HepG2 (cell line): Measurements from ENCODE around the gene BSND. TPM values are rescaled to one million over a fixed set of nuclear protein-coding genes. Genes with fewer than 3 reads are reported as not detected.

Source experiments
- ATAC-seq: fragments of 200-7000 bp; cut with Tn5 transposase; 3 replicates; pipeline ENCODE4 v1.9.1; 2020; ENCODE audit warnings: mild to moderate bottlenecking, moderate library complexity
- BruUV-seq: library from RNA; stranded (reverse); fragments of 400-500 nt; replicated peaks from 2 replicates; lab custom pipeline; 2021; lab: Mats Ljungman, UMichigan
- CTCF ChIA-PET: fragments of 300-600 bp; formaldehyde crosslinking; extraction: SDS; loops from one replicate; lab custom pipeline; 2021; ENCODE audit warnings: low total read pairs, inconsistent platforms, low intra/inter-chr PET ratio; lab: Yijun Ruan, JAX
- POLR2A ChIA-PET: fragments of 350-600 bp; sonication (Branson Sonifier 250); formaldehyde crosslinking; loops from one replicate; lab custom pipeline; 2020; ENCODE audit warnings: antibody characterized with exemption, inconsistent platforms; lab: Yijun Ruan, JAX
- DNase-seq: peaks from one replicate; pipeline ENCODE4 v3.0.0-alpha.2; 2015; ENCODE audit warnings: low spot score
- FAIRE-seq: peaks from 3 replicates; lab custom pipeline; 2011; peaks lifted over from hg19 to GRCh38; lab: Jason Lieb, UNC
- H2AFZ ChIP-seq: one replicate; pipeline ENCODE4 v1.6.1; 2011; ENCODE audit warnings: low read length, inconsistent platforms
- H3K27ac ChIP-seq: fragments of 300-600 bp; 3 replicates; pipeline ENCODE4 v1.8.0; 2011; ENCODE audit warnings: mixed run types, mild to moderate bottlenecking, mixed read lengths, low read length, inconsistent platforms; ENCODE audit not compliant: insufficient read depth; ENCODE audit errors: extremely low read length
- H3K27me3 ChIP-seq, 2 experiments: fragments of 200-600 bp in 1 of 2; 2 replicates in 1 of 2; 3 replicates in 1 of 2; pipeline versions ENCODE4 v1.6.0 to v1.8.0; 2011; ENCODE audit warnings: low read length in 2 of 2, mild to moderate bottlenecking in 2 of 2, moderate library complexity in 2 of 2, inconsistent platforms in 1 of 2; ENCODE audit not compliant: insufficient read depth in 2 of 2, control insufficient read depth in 1 of 2
- H3K36me3 ChIP-seq, 2 experiments: fragments of 200-600 bp in 1 of 2; replicated peaks in 1 of 2; 2 replicates in 1 of 2; 3 replicates in 1 of 2; pipeline versions ENCODE4 v1.5.1 to v1.8.0; 2011; ENCODE audit warnings: low read length in 2 of 2, inconsistent platforms in 1 of 2; ENCODE audit not compliant: insufficient read depth in 2 of 2, control insufficient read depth in 1 of 2
- H3K4me1 ChIP-seq: 2 replicates; pipeline ENCODE4 v1.5.1; 2012; ENCODE audit warnings: low read length, inconsistent platforms; ENCODE audit not compliant: insufficient read depth
- H3K4me2 ChIP-seq: 2 replicates; pipeline ENCODE4 v1.6.0; 2011; ENCODE audit warnings: low read depth, low read length, inconsistent platforms
- H3K4me3 ChIP-seq, 3 experiments: fragments of 200-600 bp in 1 of 3; sonication (generic), shearing (Covaris generic) in 1 of 3; replicated peaks in 1 of 3; 2 replicates each; pipeline ENCODE4 v1.5.1; 2011 to 2016; ENCODE audit warnings: low read length in 3 of 3, inconsistent platforms in 2 of 3, low read depth in 2 of 3, mild to moderate bottlenecking in 2 of 3, control low read depth in 1 of 3, mixed read lengths in 1 of 3; ENCODE audit not compliant: insufficient read depth in 1 of 3
- H3K79me2 ChIP-seq: one replicate; pipeline ENCODE4 v1.6.1; 2011; ENCODE audit warnings: low read length, inconsistent platforms; ENCODE audit not compliant: insufficient read depth
- H3K9ac ChIP-seq: 2 replicates; pipeline ENCODE4 v1.6.0; 2011; ENCODE audit warnings: mild to moderate bottlenecking, low read depth, low read length, inconsistent platforms; ENCODE audit not compliant: insufficient read depth
- H3K9me3 ChIP-seq: 2 replicates; pipeline ENCODE4 v1.5.1; 2012; ENCODE audit warnings: mild to moderate bottlenecking, low read length
- H4K20me1 ChIP-seq: 2 replicates; pipeline ENCODE4 v1.6.0; 2011; ENCODE audit warnings: inconsistent platforms, mild to moderate bottlenecking, low read length, moderate library complexity; ENCODE audit not compliant: insufficient read depth
- CBX1 ChIP-seq: IDR thresholded peaks from one replicate; pipeline ENCODE4 v1.6.1; 2016; ENCODE audit warnings: antibody characterized with exemption, low read depth
- CHCHD3 ChIP-seq: sonication (generic); formaldehyde crosslinking; IDR thresholded peaks from 2 replicates; pipeline ENCODE4 v1.8.0; 2022; ENCODE audit warnings: mild to moderate bottlenecking, missing genetic modification reagents, moderate library complexity
- CHD4 ChIP-seq: fragments of 200-600 bp; sonication (generic); IDR thresholded peaks from 2 replicates; pipeline ENCODE4 v1.7.0; 2017; ENCODE audit warnings: mild to moderate bottlenecking, low read length, borderline replicate concordance
- GZF1 ChIP-seq: sonication (generic); formaldehyde crosslinking; IDR thresholded peaks from 2 replicates; pipeline ENCODE4 v1.5.1; 2020; ENCODE audit warnings: mild to moderate bottlenecking, missing genetic modification reagents
- HMG20A ChIP-seq: IDR thresholded peaks from 2 replicates; pipeline ENCODE4 v1.6.1; 2016; ENCODE audit warnings: borderline replicate concordance
- MXD4 ChIP-seq: IDR thresholded peaks from 2 replicates; pipeline ENCODE4 v1.6.1; 2016; ENCODE audit warnings: mild to moderate bottlenecking, missing biosample characterization, missing genetic modification reagents
- NFRKB ChIP-seq: fragments of 450-650 bp; IDR thresholded peaks from 2 replicates; pipeline ENCODE4 v1.6.1; 2017
- SNAI1 ChIP-seq: sonication (generic); formaldehyde crosslinking; IDR thresholded peaks from 2 replicates; pipeline ENCODE4 v1.5.0; 2020; ENCODE audit warnings: mild to moderate bottlenecking, missing genetic modification reagents, borderline replicate concordance
- SRSF9 ChIP-seq: fragments of 200-400 bp; formaldehyde crosslinking; IDR thresholded peaks from 2 replicates; pipeline ENCODE4 v1.6.1; 2018; ENCODE audit warnings: borderline replicate concordance, mild to moderate bottlenecking, low read depth, low read length; ENCODE audit not compliant: insufficient read depth, poor library complexity, severe bottlenecking
- ZBTB20 ChIP-seq: sonication (generic); formaldehyde crosslinking; IDR thresholded peaks from 2 replicates; pipeline ENCODE4 v1.8.1; 2023; ENCODE audit warnings: missing genetic modification reagents, low read depth, mild to moderate bottlenecking, borderline replicate concordance
- ZFX ChIP-seq: sonication (generic); formaldehyde crosslinking; IDR thresholded peaks from 2 replicates; pipeline ENCODE4 v1.4.0; 2020; ENCODE audit warnings: mild to moderate bottlenecking, low read depth, missing genetic modification reagents, moderate library complexity
- ZNF180 ChIP-seq: sonication (generic); formaldehyde crosslinking; IDR thresholded peaks from 2 replicates; pipeline ENCODE4 v1.4.0; 2020; ENCODE audit warnings: low read depth, missing genetic modification reagents, borderline replicate concordance
- ZNF33A ChIP-seq: sonication (generic); formaldehyde crosslinking; IDR thresholded peaks from 2 replicates; pipeline ENCODE4 v1.5.1; 2020; ENCODE audit warnings: missing genetic modification reagents, mild to moderate bottlenecking, moderate library complexity, borderline replicate concordance
- ZNF549 ChIP-seq: sonication (generic); formaldehyde crosslinking; IDR thresholded peaks from 2 replicates; pipeline ENCODE4 v1.5.0; 2020; ENCODE audit warnings: missing genetic modification reagents
- ZNF775 ChIP-seq: sonication (generic); formaldehyde crosslinking; IDR thresholded peaks from 2 replicates; pipeline ENCODE4 v1.4.0; 2020; ENCODE audit warnings: missing genetic modification reagents, mild to moderate bottlenecking, moderate library complexity, borderline replicate concordance
- ZSCAN21 ChIP-seq: sonication (generic); formaldehyde crosslinking; IDR thresholded peaks from 2 replicates; pipeline ENCODE4 v1.8.0; 2022; ENCODE audit warnings: mild to moderate bottlenecking, missing genetic modification reagents, moderate library complexity, borderline replicate concordance
- WGBS: methylation state at CpG from one replicate; pipeline ENCODE4 v1.1.6; 2017; ENCODE audit warnings: low lambda C conversion rate; 5-methylcytosine and 5-hydroxymethylcytosine counted together
- in situ Hi-C: cut with HindIII; loops from 2 replicates; pipeline ENCODE4 v1.10.0; 2017; ENCODE audit warnings: low pct_unique_long_range_greater_than_20kb; ENCODE audit not compliant: extremely low pct_ligation_motif_present
- intact Hi-C: fragments of 100-400 bp; cut with micrococcal nuclease; formaldehyde crosslinking; loops from one replicate; pipeline ENCODE4 v1.10.0; 2022; ENCODE audit not compliant: unreplicated experiment
- polyA plus RNA-seq, 8 experiments: library from polyadenylated mRNA; depleted of rRNA in 3 of 8; stranded (reverse) in 7 of 8; unstranded in 1 of 8; fragments of >200 nt; fragmentation: Illumina TruSeq in 4 of 8; extraction: Trizol in 4 of 8; gene quantifications; 2 replicates each; pipeline versions ENCODE4 v1.2.1 to v1.2.3, GENCODE V29; 2011 to 2016; ENCODE audit warnings: low read depth in 4 of 8, missing spikeins in 1 of 8, mixed read lengths in 1 of 8; ENCODE audit not compliant: insufficient read depth in 1 of 8
- total RNA-seq, 5 experiments: library from RNA; depleted of rRNA; stranded (reverse); fragments of >200 nt; fragmentation: Illumina TruSeq; extraction: Trizol; gene quantifications; 2 replicates each; pipeline ENCODE4 v1.2.3, GENCODE V29; 2016; ENCODE audit warnings: low read depth in 1 of 5
- TF ChIP-seq, protein P1 (sequence below): sonication (generic); formaldehyde crosslinking; IDR thresholded peaks from 2 replicates; pipeline ENCODE4 v1.5.0; 2020; ENCODE audit warnings: mild to moderate bottlenecking, missing genetic modification reagents
- TF ChIP-seq, protein P2 (sequence below): sonication (generic); formaldehyde crosslinking; IDR thresholded peaks from 2 replicates; pipeline ENCODE4 v1.8.0; 2022; ENCODE audit warnings: missing genetic modification reagents, mild to moderate bottlenecking, inconsistent platforms, borderline replicate concordance

BSND gene
- total and polyA plus RNA-seq, 2 of the 13 experiments (the other 11 are each of a cell fraction or from before 2014, with no cell fraction given), result not detected

DNA sequence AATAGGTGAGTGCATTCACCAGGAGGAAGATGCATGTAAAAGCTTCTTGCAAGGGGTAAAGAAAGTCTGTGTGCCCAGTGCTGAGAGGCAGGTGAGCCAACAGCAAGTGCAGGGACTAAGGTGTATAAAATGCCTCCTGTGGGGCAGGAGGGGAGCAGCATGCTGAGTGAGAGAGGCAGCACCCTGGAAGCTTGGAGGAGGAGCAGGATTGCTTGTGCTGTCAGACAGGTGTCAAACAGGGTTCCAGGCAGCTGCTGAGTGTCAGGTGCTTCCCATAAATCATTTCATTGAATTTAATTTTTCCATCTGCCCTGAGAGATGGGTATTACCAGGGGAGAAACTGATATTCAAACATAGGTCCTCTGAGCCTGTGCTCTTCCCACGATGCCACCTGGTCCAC, 13.9 kb downstream of the BSND start:
- Histone ChIP-seq H2AFZ (no peak overlapping the region), H3K4me1 (peaks cover 7% of the 10 kb centered on the region; the same call in 1 of the 2 replicates), H3K27me3 (peaks cover 0 to 47% of the 10 kb centered on the region in 2 experiments; a peak in 3 of 5 replicates), H3K9ac (no peak overlapping the region), H3K9me3 (no peaks in the 10 kb centered on the region), H3K4me2 (no peak overlapping the region), H3K79me2 (no peaks in the 10 kb centered on the region), H3K4me3 (no peak overlapping the region), H4K20me1 (no peaks in the 10 kb centered on the region), H3K27ac (no peak overlapping the region), H3K36me3 (no peaks in the 10 kb centered on the region)
- intact Hi-C loops (no loop called here), in situ Hi-C loops (no loop called here)
- WGBS, result 33% methylated on average over 1 of the region's 1 CpG
- DNase-seq (no peak), ATAC-seq (no peak), FAIRE-seq (no peak)
- TF ChIP-seq CHCHD3 (CRISPR knock-in tag) (no peak), ZNF549 (CRISPR knock-in tag) (no peak), ZNF33A (CRISPR knock-in tag) (no peak), ZFX (no peak), ZSCAN21 (no peak), MXD4 (no peak), CHD4 (no peak), GZF1 (CRISPR knock-in tag) (no peak), SRSF9 (no peak), HMG20A (CRISPR knock-in tag) (no peak), SNAI1 (CRISPR knock-in tag) (no peak), ZNF180 (CRISPR knock-in tag) (no peak), ZNF775 (CRISPR knock-in tag) (no peak), ZBTB20 (no peak), NFRKB (no peak), CBX1 (no peak)
- TF ChIP-seq, protein P1, sequence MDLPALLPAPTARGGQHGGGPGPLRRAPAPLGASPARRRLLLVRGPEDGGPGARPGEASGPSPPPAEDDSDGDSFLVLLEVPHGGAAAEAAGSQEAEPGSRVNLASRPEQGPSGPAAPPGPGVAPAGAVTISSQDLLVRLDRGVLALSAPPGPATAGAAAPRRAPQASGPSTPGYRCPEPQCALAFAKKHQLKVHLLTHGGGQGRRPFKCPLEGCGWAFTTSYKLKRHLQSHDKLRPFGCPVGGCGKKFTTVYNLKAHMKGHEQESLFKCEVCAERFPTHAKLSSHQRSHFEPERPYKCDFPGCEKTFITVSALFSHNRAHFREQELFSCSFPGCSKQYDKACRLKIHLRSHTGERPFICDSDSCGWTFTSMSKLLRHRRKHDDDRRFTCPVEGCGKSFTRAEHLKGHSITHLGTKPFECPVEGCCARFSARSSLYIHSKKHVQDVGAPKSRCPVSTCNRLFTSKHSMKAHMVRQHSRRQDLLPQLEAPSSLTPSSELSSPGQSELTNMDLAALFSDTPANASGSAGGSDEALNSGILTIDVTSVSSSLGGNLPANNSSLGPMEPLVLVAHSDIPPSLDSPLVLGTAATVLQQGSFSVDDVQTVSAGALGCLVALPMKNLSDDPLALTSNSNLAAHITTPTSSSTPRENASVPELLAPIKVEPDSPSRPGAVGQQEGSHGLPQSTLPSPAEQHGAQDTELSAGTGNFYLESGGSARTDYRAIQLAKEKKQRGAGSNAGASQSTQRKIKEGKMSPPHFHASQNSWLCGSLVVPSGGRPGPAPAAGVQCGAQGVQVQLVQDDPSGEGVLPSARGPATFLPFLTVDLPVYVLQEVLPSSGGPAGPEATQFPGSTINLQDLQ (CRISPR knock-in tag), result no peak
- TF ChIP-seq, protein P2, sequence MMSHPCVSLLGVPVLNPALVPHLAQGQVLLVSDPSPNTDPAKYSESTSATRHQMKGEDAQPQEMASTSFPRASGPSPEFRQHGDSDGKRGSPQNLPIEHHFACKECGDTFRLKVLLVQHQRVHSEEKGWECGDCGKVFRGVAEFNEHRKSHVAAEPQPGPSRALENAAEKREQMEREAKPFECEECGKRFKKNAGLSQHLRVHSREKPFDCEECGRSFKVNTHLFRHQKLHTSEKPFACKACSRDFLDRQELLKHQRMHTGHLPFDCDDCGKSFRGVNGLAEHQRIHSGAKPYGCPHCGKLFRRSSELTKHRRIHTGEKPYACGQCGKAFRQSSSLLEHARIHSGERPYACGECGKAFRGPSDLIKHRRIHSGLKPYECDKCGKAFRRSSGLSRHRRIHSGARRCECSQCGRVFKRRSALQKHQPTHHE (CRISPR knock-in tag), result no peak
- ChIA-PET CTCF (no interaction called here), POLR2A (no interaction called here)
- BruUV-seq, result no TSS peak
